HG03460 (cell line): ENCODE measurements around the gene LRRN4CL.
A peak's percentile ranks its signal among the peaks of the same experiment; 100 is the strongest.
"Not testable (repeated sequence)": the region's sequence is repeated elsewhere in the genome, so short reads cannot be mapped to it uniquely, and the experiment has no call there.

Experiments
- ATAC-seq: cut with Tn5 transposase; IDR thresholded peaks from one replicate; pipeline ENCODE4 v1.9.1; 2021; ENCODE audit not compliant: unreplicated experiment

The LRRN4CL gene

DNA sequence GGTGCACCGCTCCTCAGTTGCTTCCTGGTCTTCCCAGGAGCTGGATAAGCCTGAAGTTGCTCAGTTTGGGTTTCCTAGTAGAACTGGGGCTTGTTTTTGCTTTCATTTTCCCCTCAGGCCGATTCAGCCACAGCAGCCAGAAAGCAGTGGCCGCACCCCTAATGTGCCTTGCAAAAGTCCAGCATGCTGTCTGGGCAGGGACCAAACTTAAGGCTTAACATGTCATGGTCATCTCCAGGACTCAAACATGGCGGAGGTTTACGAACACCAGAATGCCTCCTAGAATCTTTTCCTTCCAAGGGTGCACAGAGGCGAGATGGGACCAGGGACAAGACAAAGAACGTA is 20.6 kb upstream of the LRRN4CL start:
- ATAC-seq: no peak

DNA sequence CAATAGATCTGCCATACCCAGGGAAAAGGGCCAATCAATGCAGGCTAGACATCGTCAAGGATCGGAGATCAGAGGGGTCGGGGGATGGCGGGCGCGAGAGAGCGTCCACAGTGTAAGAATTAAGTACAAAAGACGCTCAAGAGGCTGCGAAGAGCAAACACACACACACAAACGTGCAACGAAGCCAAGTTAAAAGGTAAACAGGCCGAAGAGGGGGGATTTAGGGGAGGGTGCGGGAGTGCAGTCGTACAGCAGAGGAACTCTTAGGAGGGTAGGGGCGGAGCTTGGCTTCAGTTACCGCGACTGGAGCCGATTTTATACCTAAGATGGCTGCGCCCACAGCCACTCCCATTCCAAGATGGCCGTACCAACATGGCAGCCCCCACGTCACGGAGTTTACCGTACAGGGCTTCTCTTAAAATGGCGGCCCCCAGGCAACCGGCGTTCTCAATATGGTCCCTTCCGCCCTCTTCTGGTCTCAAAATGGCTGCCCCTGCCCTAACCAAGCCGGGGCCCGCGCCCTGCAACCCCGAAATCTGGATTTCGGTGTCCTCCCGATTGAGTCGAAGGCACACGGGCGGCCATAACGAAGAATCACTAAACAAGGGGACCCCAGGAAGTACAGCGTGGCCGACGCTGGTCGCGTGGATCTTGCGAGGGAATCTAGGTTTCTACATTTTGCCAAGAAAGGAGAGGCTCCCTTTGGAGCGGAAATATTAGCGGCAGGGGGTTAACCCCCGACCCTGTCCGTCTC is 20.1 kb upstream of the LRRN4CL start:
- ATAC-seq: peak; percentile 67

DNA sequence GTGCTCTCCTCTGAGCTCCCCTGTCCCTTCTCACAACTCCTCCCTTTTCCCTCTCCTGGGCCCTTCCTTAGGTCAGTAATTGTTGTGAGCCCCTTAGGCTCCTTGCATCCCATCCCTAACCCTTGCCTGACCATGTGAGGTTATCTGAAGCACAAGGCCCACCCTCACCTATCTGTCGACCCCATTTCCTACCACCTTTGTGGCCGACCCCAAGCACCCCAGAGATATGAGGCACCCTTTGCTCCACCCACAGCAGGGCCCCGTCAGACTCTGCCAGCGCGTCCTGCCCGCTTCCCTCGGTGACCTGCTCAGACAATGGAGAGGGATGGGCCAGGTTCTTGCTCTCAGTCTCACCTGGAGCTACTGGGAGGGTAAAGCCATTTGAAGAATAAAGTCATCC is 19.5 kb upstream of the LRRN4CL start:
- ATAC-seq: peak; percentile 4

DNA sequence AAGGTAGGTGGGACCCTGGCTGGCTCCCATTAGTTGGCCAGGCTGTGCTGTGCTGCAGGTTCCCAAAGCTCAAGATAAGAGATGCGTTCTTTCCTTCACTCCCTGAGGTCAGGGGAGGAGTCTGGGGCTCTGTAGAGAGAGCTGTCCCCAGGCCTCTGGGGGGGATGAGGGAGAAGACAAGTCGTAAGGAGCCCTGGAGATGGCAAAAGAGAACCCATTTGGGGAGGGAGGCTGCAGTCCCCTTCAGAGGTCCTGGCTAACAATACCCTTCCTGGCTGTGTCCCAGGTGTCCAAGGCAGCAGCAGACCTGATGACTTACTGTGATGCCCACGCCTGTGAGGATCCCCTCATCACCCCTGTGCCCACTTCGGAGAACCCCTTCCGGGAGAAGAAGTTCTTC is 19.1 kb upstream of the LRRN4CL start:
- no peak for ATAC-seq

DNA sequence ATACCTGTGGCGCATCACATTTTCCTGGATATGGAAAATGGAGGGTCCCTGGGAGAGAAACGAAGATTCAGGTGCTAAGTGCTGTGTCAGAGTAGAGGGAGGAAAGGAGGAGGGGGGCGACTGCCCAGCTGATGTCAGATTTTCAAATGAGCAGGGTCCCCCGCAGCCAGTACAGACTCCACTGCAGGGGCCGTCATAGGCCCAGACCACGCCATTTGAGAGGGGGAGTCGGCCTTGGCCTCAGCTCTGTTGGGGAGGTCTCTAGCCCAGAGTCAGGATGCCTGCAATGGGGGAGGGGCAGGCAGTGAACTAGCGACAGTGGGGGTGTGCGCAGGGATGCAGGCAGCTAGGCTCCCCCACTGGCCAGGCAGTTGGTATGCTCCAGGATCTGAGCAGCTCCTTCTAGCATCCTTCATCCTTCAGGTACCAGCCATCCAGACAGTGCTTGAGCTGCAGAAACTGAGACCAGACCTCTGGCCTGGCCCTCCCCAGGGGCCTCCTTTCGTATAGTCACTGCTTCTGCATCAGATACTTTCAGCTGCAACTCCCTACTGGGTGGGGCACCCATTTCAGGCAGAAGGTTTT is 18.0 kb upstream of the LRRN4CL start, which contains the start of the genes BSCL2 and GNG3:
Gene BSCL2 (minus strand): TSS at position 148 of the 585 bp plus-strand sequence. CDS start 229 bp downstream, outside the sequence.
Gene GNG3 (plus strand): TSS at position 400 of the 585 bp plus-strand sequence. CDS start 620 bp downstream, outside the sequence.
- ATAC-seq: no peak

DNA sequence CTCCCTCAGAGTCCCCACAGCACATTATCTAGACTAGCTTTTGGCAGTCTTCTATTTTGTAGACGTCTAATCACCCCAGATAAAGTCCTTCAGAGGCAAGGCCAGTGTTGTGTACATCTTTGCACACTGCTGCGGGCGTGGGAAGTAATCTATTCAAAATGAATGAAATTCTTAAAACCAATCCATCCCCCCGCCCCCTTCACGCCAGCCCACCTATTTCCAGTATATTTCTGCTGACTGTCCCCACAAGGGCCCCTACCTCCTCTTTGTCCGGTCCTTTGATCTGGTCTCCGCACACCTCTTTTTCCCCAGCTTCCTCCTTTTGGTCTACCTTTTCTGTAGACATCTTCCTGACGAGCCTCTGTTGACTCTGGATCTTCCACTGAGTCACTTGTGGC is 17.5 kb upstream of the LRRN4CL start:
- no peak for ATAC-seq

DNA sequence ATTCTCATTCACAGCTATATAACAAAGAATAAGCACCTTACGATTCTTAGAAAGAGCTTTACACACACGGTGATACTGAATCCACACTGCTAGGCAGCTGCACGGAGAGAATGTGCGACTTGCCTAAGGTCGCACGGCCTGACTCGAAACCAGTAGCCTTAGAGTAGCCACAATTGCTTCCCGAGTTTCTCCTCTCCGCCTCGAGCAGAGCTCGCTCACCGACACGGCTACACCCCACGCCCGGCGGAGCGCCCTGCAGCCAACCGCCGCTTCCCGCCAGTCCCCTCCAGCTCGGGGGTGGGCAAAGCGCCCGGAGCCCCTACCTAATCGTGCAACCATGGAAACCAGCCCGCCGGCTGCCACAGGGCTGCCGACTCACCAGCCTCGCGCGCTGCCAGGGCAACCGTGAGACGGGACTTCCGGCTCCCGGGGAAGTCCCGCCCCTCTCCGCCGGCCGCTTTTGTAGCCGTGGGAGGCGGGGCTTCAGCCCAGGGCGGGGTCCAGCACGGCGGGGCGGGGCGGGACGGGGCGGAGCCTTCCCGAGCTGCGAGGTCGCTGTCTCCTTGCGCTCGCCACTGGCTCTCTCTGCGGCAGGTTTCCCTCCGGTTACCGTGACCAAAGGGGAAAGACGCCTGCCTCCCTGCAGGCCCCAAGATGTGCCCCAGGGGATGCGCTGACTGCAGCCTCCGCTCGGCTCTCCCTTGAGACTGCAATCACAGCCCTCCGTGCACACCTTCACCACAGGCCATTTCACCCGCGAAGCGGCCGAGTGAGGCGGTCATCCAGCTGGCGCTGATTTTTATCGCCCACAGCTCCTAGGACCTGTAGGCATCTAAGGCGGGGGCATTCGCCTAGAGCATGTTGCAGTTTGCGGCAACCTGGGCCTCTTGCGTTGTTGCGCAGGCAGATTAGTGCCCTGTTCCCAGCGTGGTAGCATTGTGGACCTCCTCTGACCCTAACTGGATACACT is 16.8 kb upstream of the LRRN4CL start:
- peak; percentile 50 for ATAC-seq

DNA sequence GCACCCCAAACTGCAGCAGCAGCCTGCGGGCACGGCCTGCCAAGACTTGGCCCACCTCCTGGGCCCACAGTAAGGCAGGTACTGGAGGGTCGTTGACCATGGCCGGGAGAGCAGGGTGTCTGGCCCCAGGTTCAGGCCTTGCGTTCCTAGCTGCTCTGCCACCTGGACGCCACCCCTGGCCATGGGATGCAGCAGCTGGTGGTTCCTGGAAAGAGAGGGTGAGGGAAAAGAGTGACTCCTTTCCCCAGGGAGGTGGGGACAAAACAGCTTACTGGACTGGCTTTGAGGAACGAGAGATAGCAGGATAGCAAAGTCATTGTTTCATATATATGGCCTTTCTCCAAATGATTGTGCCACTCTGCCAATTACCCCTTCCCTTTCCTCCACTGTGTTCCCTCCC is 16.1 kb upstream of the LRRN4CL start:
- no peak for ATAC-seq

DNA sequence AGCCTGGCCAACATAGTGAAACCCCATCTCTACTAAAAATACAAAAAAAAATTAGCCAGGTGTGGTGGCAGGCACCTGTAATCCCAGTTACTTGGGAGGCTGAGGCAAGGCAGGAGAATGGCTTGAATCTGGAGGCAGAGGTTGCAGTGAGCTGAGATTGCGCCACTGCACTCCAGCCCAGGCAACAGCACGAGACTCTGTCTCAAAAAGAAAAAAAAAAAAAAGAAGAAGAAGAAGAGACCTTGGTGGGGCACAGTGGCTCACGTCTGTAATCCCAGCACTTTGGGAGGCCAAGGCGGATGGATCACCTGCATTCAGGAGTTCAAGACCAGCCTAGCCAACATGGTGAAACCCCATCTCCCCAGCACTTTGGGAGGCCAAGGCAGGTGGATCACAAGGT is 14.6 kb upstream of the LRRN4CL start:
- not testable (repeated sequence) for ATAC-seq

DNA sequence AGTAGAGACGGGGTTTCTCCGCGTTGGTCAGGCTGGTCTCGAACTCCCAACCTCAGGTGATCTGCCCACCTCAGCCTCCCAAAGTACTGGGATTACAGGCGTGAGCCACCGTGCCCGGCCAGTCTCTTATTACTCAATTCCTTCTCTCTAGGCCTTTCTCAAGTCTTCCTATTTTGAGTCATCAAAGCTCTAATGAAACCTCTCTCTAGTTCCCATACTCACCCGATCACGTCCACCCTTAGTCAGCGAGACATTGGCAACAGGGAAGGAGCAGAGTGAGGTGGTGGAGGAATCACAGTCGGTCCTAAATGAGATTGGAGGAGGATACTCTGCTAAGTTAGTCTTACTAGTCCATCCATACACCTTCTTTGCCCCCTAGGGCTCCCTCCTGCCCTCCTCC is 12.9 kb upstream of the LRRN4CL start:
- ATAC-seq: no peak

DNA sequence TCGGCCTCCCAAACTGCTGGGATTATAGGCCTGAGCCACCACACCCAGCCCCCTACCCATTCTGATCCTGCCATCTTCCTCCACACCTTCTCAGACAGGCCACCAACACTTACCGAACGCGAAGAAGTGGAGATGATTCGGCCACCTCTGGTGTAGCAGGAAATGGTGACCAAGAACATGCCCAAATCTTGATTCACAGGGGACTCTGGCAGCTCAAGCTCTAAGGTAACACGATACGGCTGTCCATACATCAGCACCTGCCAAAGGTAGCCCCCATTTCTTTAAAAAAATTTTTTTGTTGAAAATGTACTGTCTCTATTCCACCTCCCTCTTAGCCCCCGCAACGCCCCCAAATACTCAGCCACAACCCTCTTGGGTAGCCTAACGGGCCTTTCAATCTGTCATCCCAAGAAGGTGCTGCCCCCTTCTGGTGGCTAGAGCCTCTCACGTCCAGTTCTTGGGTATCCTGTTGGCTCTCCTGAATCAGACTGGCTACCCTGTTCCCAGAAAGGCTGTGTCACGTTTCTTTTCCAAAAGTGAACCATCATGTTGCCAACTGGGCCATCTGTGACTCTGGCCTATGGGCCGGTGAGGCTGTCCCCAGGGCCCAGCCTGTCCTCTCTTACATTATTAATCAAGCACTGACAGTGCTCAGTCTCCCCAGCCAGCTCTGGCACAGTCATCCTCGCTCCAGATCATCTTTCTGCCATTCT is 5.3 kb upstream of the LRRN4CL start:
- ATAC-seq: no peak

DNA sequence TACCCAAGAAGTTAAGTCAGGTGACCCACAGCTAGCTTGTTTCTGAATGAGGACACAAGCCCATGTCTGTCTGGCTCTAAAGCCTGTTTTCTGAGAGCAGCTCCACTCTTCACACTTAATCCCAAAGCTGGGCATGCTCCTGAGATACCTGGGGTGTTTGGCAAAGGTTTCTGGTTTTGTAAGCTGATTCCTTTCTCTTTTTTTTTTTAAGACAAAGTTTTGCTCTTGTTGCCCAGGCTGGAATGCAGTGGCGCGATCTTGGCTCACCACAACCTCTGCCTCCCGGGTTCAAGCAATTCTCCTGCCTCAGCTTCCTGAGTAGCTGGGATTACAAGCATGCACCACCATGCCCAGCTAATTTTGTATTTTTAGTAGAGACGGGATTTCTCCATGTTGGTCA is 4.3 kb upstream of the LRRN4CL start:
- ATAC-seq: not testable (repeated sequence)

DNA sequence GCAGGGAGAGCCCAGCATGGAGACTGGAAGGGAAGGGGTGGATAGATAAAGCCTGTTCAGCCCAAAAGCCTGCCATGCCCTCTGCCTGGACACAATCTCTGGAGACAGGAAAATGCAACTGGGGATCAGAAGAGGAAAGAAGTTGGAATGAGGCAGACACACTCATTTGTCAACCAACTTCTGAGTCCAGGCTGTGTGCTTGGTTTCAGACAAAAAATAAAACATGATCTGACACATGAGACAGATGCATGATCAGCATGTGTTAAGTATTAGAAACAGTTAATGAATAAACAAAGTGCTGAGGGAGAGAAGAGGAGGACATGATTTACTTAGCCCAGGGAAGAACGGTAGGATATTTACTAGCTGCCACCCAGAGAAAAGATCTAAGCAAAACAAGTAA is 839 bp downstream of the LRRN4CL start:
- no peak for ATAC-seq

DNA sequence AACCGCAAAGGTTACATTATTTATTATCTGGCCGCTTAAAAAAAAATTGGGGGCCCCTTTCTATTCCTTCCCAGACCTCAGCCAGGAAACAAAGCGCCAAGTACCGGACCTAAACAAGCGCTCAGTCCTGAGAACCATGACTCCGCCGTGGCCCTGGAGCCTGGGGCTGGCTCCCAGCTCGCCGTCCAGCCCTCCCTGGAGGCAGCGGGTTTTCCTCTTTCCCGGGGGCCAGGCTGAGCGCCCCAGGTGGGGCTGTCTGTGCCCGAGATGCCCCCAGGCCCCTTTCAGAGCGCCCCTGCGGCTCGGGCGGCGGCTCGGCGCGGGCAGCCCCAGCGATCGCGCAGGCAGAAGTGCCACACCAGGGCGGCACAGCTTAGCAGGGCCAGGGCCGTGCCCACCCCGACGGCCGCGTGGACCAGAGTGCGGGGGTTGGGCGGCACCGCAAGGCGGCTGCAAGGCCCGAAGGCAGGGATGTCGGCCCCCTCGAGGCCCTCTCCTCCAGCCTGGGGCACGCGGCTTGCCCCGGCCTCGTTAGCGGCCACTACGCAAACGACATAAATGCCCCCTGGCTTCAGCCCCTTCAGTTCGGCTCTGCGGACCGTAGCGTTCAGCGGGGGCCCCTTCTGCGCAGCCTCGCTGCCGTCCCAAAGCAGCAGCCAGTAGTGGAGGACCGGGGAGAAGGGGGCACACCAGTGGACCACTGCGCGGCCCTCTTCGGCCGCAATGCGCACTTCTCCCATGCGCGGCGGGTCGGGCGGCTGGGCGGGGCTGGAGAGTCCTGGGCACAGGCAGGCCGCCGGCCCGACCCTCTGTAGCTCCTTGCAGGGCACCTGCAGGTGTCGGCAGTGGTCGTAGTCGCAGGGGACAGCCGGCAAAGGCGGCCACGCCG is 1.6 kb downstream of the LRRN4CL start:
- no peak for ATAC-seq

DNA sequence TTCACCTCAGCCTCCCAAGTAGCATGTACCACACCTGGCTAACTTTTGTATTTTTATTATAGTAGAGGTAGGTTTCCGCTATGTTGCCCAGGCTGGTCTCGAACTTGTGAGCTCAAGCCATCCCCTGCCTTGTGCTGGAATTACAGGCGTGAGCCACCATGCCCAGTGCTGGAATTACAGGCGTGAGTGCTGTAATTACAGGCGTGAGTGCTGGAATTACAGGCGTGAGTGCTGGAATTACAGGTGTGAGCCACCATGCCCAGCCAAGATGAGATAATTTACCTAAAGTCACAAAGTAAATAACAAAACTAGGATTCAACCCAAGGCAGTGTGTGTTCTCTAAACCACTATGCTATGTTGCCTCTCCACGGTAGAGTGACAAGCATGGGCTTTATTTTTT is 6.8 kb downstream of the LRRN4CL start:
- no peak for ATAC-seq

DNA sequence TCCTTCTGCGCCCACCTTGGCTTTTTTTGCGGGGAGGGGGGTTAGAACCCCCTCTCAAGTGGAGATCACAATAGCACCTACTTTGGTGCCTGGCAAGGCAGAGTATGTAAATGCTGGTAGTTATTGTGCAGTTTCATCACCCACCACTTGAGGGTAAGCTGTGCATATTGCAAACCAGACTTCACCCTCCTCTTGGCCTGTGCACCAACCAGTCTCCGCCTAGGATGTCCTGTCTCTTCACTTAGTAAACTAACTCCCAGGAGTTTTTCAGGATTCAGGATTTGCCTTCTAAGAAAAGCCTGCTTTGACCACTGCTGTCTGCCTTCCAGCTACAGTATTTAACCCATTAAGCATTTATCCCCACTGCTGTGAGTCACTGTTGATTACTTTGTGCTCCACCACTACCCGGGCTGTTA is 8.5 kb downstream of the LRRN4CL start:
- no peak for ATAC-seq

DNA sequence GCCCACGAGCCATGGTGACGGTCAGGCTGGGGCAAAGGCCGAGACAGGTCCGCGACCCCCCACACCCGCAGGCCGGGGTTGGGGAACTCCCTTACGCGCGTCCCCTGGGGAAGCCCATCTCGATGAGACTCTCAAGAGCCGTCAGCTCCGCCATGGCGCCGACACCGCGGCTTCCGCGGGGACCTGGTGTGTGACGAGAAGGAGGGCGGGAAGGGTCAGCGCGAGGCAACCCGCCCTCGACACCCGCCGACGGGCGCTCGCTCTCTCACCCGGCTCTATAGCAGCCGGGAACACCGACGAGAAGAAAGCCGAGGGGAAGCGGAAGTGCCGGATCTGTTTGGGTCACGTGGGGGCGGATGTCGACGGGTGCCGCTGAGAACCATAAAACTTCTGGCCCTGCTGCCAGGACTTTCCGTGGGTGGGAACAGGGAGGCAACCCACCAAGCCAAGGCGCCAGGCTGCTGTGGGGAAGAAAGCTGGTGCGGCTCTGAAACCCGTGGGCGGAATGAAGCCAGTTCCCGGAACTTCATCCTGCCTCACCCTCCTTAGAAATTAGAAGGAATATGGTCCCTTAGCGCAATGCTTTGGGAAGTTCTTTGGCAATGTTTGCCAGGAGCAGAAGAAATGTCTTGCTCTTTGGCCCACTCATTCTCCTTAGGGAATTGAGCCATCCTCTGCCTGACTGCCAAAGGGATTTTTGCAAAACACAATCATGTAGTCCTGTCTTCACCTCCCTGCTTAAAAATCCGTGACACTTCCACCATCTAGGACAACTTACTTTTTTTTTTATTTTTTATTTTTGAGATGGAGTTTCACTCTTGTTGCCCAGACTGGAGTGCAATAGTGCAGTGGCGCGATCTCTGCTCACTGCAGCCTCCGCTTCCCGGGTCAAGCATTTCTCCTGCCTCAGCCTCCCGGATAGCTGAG is 10.3 kb downstream of the LRRN4CL start, which contains the start of gene UBXN1:
Gene UBXN1 (minus strand): TSS at position 304 of the 927 bp plus-strand sequence. CDS start 150 bp downstream, at position 154.
- peak; percentile 80 for ATAC-seq

DNA sequence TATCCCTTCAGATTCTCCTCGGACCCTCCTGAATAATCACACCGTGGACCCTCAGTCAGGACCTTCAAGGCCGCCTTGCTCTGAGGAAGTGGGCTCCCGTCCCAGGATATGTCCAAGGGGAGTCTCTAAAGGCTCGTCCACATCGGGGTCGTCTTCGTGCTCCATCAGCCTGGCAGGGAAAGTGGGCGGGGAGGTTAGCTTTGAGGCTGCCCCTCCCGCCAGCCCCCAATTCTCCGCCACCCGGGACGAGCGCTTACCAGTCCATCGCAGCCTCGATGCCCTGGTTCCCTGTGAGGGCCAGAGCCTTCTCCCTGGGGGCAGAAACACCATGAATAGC is 10.9 kb downstream of the LRRN4CL start:
- no peak for ATAC-seq

DNA sequence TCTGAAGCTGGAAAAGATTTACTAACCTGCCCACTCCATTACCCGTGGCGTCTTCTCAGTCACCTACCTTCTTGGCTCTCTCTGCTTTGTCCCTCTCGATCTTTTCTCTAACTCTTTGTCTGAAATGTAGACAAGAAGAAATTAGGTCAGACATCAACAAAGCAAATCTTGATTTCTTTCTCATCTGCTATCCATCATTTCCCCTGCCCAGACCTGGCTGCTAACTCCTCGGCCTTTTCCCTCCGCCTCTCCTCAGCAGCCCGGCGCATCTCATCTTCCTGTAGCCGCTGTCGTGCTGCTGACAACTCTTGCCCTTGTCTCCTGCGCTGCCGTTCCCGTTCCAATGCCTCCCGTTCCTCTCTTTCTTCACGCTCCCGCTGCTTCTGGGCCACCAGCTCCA is 11.6 kb downstream of the LRRN4CL start:
- no peak for ATAC-seq
